Neuron (in vitro differentiated cells): ENCODE results near the gene C1orf159.
A peak's percentile ranks its signal among the peaks of the same experiment; 100 is the strongest.
"Not testable (repeated sequence)": the region's sequence is repeated elsewhere in the genome, so short reads cannot be mapped to it uniquely, and the experiment has no call there.

Experiments
- H2AFZ ChIP-seq: one replicate; pipeline ENCODE4 v1.6.1; 2013; ENCODE audit warnings: low read depth, mild to moderate bottlenecking, inconsistent platforms, low read length, moderate library complexity
- H3K27me3 ChIP-seq: one replicate; pipeline ENCODE4 v1.6.1; 2013; ENCODE audit warnings: low read length; ENCODE audit not compliant: insufficient read depth
- H3K36me3 ChIP-seq: one replicate; pipeline ENCODE4 v1.6.1; 2013; ENCODE audit warnings: low read length; ENCODE audit not compliant: insufficient read depth
- H3K4me1 ChIP-seq: one replicate; pipeline ENCODE4 v1.6.1; 2013; ENCODE audit warnings: low read length; ENCODE audit not compliant: insufficient read depth
- H3K4me3 ChIP-seq: 2 replicates; pipeline ENCODE4 v1.5.1; 2013; ENCODE audit warnings: mild to moderate bottlenecking, low read length, moderate library complexity
- H3K9me3 ChIP-seq: one replicate; pipeline ENCODE4 v1.6.1; 2013; ENCODE audit warnings: low read length

The C1orf159 gene

GRCh38 chr1:1079408-1080121 is 36.3 kb downstream of the C1orf159 start:
- Histone ChIP-seq H3K27me3 (peaks cover 8% of the 10 kb centered on the region), H3K9me3 (no peaks in the 10 kb centered on the region), H3K4me1 (peaks cover 11% of the 10 kb centered on the region), H3K36me3 (peaks cover 10% of the 10 kb centered on the region), H2AFZ (no peak overlapping the region), H3K4me3 (peak overlapping the region; percentile 19)

- not testable (repeated sequence) for H3K9me3 ChIP-seq, H3K36me3 ChIP-seq, H3K4me3 ChIP-seq, H2AFZ ChIP-seq
- H3K4me1 ChIP-seq: peaks cover 11% of the 10 kb centered on the region
- peaks cover 30% of the 10 kb centered on the region for H3K27me3 ChIP-seq
Observed at GRCh38 chr1:1077396-1077795, 38.5 kb downstream of the C1orf159 start.

- H2AFZ ChIP-seq: no peak overlapping the region
- H3K4me1 ChIP-seq: peaks cover 16% of the 10 kb centered on the region
- no peaks in the 10 kb centered on the region for H3K36me3 ChIP-seq
- no peaks in the 10 kb centered on the region for H3K9me3 ChIP-seq
- H3K27me3 ChIP-seq: peaks cover 46% of the 10 kb centered on the region
- no peak overlapping the region for H3K4me3 ChIP-seq
Observed at GRCh38 chr1:1075148-1075935, 40.5 kb downstream of the C1orf159 start.

GRCh38 chr1:1074631-1075147 is 41.2 kb downstream of the C1orf159 start:
- H3K27me3 ChIP-seq: peaks cover 51% of the 10 kb centered on the region
- no peak overlapping the region for H3K4me3 ChIP-seq
- no peaks in the 10 kb centered on the region for H3K36me3 ChIP-seq
- peaks cover 14% of the 10 kb centered on the region for H3K4me1 ChIP-seq
- no peak overlapping the region for H2AFZ ChIP-seq
- no peaks in the 10 kb centered on the region for H3K9me3 ChIP-seq

GRCh38 chr1:1073743-1074587 is 41.9 kb downstream of the C1orf159 start, which contains the start of gene RNF223:
TSS of gene RNF223 (minus strand) at chr1:1074306. CDS start at chr1:1072566, 1,740 bp downstream.
- Histone ChIP-seq H3K9me3 (no peaks in the 10 kb centered on the region), H3K4me1 (peaks cover 15% of the 10 kb centered on the region), H2AFZ (no peak within 1 kb of the TSS), H3K4me3 (no peak within 1 kb of the TSS), H3K36me3 (no peaks in the 10 kb centered on the region), H3K27me3 (peaks cover 54% of the 10 kb centered on the region)

- H3K36me3 ChIP-seq: no peaks in the 10 kb centered on the region
- H3K27me3 ChIP-seq: peaks cover 56% of the 10 kb centered on the region
- no peak overlapping the region for H2AFZ ChIP-seq
- no peak overlapping the region for H3K4me3 ChIP-seq
- H3K4me1 ChIP-seq: peaks cover 15% of the 10 kb centered on the region
- no peaks in the 10 kb centered on the region for H3K9me3 ChIP-seq
Observed at GRCh38 chr1:1072849-1073742, 42.8 kb downstream of the C1orf159 start.

- peaks cover 61% of the 10 kb centered on the region for H3K27me3 ChIP-seq
- no peak overlapping the region for H2AFZ ChIP-seq
- no peaks in the 10 kb centered on the region for H3K36me3 ChIP-seq
- H3K4me1 ChIP-seq: peaks cover 15% of the 10 kb centered on the region
- no peak overlapping the region for H3K4me3 ChIP-seq
- no peaks in the 10 kb centered on the region for H3K9me3 ChIP-seq
Observed at GRCh38 chr1:1072299-1072848, 43.5 kb downstream of the C1orf159 start.

GRCh38 chr1:1071486-1072298 is 44.2 kb downstream of the C1orf159 start:
- H3K9me3 ChIP-seq: no peaks in the 10 kb centered on the region
- H3K36me3 ChIP-seq: no peaks in the 10 kb centered on the region
- H3K4me1 ChIP-seq: peaks cover 15% of the 10 kb centered on the region
- no peak overlapping the region for H2AFZ ChIP-seq
- H3K27me3 ChIP-seq: peaks cover 64% of the 10 kb centered on the region
- no peak overlapping the region for H3K4me3 ChIP-seq

- Histone ChIP-seq H3K4me1 (peaks cover 17% of the 10 kb centered on the region), H3K9me3 (no peaks in the 10 kb centered on the region), H3K4me3 (peak overlapping the region; percentile 49), H2AFZ (no peak overlapping the region), H3K36me3 (no peaks in the 10 kb centered on the region), H3K27me3 (peaks cover 67% of the 10 kb centered on the region)
Observed at GRCh38 chr1:1069711-1070676, 45.9 kb downstream of the C1orf159 start.

- peaks cover 59% of the 10 kb centered on the region for H3K27me3 ChIP-seq
- H3K4me3 ChIP-seq: peak overlapping the region; percentile 49
Observed at GRCh38 chr1:1069056-1069710, 46.7 kb downstream of the C1orf159 start.

More at GRCh38 chr1:1069056-1069710, 46.7 kb downstream of the C1orf159 start:
- H2AFZ ChIP-seq: no peak overlapping the region
- no peaks in the 10 kb centered on the region for H3K9me3 ChIP-seq
- H3K36me3 ChIP-seq: no peaks in the 10 kb centered on the region
- peaks cover 22% of the 10 kb centered on the region for H3K4me1 ChIP-seq
